ENCODE data around the gene TUT7. TPM values are rescaled to one million over a fixed set of nuclear protein-coding genes. Genes with fewer than 3 reads are reported as not detected.

TUT7 gene
- total and polyA plus RNA-seq, 8 donors = 25.0 to 37.2 (median 29.7) TPM

- H3K36me3 ChIP-seq = peaks cover 0 to 19% of the 10 kb centered on the region in 2 donors
- no peak within 1 kb of the TSS for H3K4me3 ChIP-seq
- H3K9me3 ChIP-seq = no peaks in the 10 kb centered on the region
- no peak for ATAC-seq
- no peaks in the 10 kb centered on the region for H3K4me1 ChIP-seq
- TF ChIP-seq CTCF (IDR thresholded peaks at IDR 0.05) = no peak
- intact Hi-C loops (cut with DNase I) = no loop called here
- H3K27me3 ChIP-seq = no peaks in the 10 kb centered on the region
- H3K27ac ChIP-seq = no peak within 1 kb of the TSS
- no peak for DNase-seq
These were observed 94.7 kb downstream of the TUT7 start, which contains the start of gene C9orf153 for GRCh38 chr9:86259557-86259956. Gene C9orf153, minus strand, starts transcription at chr9:86259657. Its CDS starts 30,054 bp downstream, at chr9:86229603.

GRCh38 chr9:86257391-86257790 is 96.8 kb downstream of the TUT7 start:
- DNase-seq = peak in 1 of 4 donors; percentile 30
- no peak overlapping the region for H3K4me3 ChIP-seq
- intact Hi-C loops (cut with DNase I) = no loop called here
- no peak overlapping the region for H3K27ac ChIP-seq
- ATAC-seq = no peak
- no peaks in the 10 kb centered on the region for H3K4me1 ChIP-seq
- peaks cover 0 to 17% of the 10 kb centered on the region in 2 donors for H3K9me3 ChIP-seq
- no peaks in the 10 kb centered on the region for H3K36me3 ChIP-seq
- no peaks in the 10 kb centered on the region for H3K27me3 ChIP-seq
- TF ChIP-seq CTCF (IDR thresholded peaks at IDR 0.05) = no peak

GRCh38 chr9:86256653-86257052 is 97.6 kb downstream of the TUT7 start:
- H3K27ac ChIP-seq = no peak overlapping the region
- DNase-seq (no peak), ATAC-seq (no peak)
- H3K4me1 ChIP-seq = no peaks in the 10 kb centered on the region
- intact Hi-C loops (cut with DNase I) = no loop called here
- no peak overlapping the region for H3K4me3 ChIP-seq
- peaks cover 0 to 21% of the 10 kb centered on the region in 2 donors for H3K9me3 ChIP-seq
- TF ChIP-seq CTCF (IDR thresholded peaks at IDR 0.05) = no peak
- H3K36me3 ChIP-seq = no peaks in the 10 kb centered on the region
- no peaks in the 10 kb centered on the region for H3K27me3 ChIP-seq

GRCh38 chr9:86253577-86253976 is 100.6 kb downstream of the TUT7 start:
- TF ChIP-seq CTCF (IDR thresholded peaks at IDR 0.05) = no peak
- H3K4me3 ChIP-seq = no peak overlapping the region
- H3K27me3 ChIP-seq = no peaks in the 10 kb centered on the region
- H3K4me1 ChIP-seq = no peaks in the 10 kb centered on the region
- DNase-seq (no peak), ATAC-seq (no peak)
- peaks cover 0 to 21% of the 10 kb centered on the region in 2 donors for H3K9me3 ChIP-seq
- H3K27ac ChIP-seq = no peak overlapping the region
- intact Hi-C loops (cut with DNase I) = no loop called here
- no peaks in the 10 kb centered on the region for H3K36me3 ChIP-seq

GRCh38 chr9:86252870-86253269 is 101.3 kb downstream of the TUT7 start:
- H3K36me3 ChIP-seq = no peaks in the 10 kb centered on the region
- no peaks in the 10 kb centered on the region for H3K27me3 ChIP-seq
- ATAC-seq (no peak), DNase-seq (no peak)
- peaks cover 0 to 21% of the 10 kb centered on the region in 2 donors for H3K9me3 ChIP-seq
- TF ChIP-seq CTCF (IDR thresholded peaks at IDR 0.05) = no peak
- H3K4me1 ChIP-seq = no peaks in the 10 kb centered on the region
- intact Hi-C loops (cut with DNase I) = no loop called here
- no peak overlapping the region for H3K4me3 ChIP-seq
- no peak overlapping the region for H3K27ac ChIP-seq

Data from left lung (tissue), 10 donors.